GM12801 (cell line): Measurements from ENCODE around the gene ZNHIT2.

Experiments used
- TF ChIP-seq, protein P1 (sequence below): IDR thresholded peaks from one replicate; pipeline ENCODE4 v1.5.1; 2011; ENCODE audit warnings: control low read depth; ENCODE audit not compliant: insufficient read length; ENCODE audit errors: extremely low read depth

ZNHIT2 gene

DNA sequence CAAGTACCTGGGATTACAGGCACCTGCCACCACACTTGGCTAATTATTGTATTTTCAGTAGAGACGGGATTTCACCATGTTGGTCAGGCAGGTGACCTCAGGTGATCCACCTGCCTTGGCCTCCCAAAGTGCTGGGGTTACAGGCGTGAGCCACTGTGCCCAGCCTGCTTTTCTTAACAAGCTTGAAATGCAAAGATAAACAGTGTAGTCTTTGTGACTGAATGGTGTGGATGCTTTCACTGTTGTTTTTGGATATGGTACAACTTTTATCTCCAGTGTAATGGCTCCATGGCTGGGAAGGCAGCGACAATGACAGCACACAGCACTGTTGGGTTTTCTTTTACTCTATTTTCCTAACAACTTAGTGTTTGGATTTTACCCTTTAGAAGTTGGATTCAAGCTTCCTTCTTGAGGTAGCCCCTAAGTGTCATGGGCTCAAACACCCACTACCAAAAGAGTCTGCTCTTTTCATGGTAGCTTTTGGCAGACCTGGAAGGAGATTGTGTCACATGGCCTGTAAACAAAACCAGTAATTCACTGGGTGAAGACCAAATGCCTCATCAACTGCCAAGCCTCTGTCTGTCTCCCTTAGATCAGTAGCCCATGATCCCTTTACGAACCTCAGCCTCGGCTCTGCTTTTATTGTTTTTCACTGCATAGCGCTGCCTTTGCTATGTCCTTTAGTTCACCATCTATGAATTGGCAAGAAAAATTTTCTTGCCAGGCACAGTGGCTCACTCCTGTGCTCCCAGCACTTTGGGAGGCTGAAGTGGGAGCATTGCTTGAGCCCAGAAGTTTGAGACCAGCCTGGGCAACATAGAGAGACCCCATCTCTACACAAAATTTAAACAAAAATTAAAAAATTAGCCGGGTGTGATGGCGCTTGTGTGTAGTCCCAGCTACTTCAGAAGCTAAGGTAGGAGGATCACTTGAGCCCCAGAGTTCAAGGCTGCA is 15.1 kb downstream of the ZNHIT2 start:
- TF ChIP-seq, protein P1, sequence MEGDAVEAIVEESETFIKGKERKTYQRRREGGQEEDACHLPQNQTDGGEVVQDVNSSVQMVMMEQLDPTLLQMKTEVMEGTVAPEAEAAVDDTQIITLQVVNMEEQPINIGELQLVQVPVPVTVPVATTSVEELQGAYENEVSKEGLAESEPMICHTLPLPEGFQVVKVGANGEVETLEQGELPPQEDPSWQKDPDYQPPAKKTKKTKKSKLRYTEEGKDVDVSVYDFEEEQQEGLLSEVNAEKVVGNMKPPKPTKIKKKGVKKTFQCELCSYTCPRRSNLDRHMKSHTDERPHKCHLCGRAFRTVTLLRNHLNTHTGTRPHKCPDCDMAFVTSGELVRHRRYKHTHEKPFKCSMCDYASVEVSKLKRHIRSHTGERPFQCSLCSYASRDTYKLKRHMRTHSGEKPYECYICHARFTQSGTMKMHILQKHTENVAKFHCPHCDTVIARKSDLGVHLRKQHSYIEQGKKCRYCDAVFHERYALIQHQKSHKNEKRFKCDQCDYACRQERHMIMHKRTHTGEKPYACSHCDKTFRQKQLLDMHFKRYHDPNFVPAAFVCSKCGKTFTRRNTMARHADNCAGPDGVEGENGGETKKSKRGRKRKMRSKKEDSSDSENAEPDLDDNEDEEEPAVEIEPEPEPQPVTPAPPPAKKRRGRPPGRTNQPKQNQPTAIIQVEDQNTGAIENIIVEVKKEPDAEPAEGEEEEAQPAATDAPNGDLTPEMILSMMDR, result no peak

DNA sequence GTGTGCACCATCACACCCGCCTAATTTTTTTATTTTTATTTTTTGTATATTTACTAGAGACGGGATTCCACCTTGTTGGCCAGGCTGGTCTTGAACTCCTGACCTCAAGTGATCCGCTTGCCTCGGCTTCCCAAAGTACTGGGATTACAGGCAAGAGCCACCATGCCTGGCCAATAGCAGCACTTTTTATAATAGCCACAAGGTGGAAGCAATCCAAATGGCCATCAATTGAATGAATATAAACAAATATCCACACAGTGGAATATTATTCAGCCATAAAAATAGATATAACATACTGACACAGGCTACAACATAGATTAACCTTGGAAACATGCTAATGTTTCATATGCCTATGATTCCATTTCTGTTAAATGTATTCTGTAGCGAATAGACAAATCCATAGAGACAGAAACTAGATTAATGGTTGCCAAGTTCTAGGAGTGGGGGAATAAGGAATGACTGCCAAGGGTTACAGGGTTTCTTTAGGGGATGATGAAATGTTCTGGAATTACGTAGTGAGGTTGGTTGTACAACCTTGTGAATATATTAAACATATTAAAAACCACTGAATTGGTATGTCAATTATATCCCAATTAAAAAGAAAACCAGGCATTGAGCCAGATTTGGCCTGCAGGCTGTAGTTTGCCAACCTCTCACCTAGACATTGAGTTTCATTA is 16.7 kb downstream of the ZNHIT2 start:
- TF ChIP-seq, protein P1, result no peak

DNA sequence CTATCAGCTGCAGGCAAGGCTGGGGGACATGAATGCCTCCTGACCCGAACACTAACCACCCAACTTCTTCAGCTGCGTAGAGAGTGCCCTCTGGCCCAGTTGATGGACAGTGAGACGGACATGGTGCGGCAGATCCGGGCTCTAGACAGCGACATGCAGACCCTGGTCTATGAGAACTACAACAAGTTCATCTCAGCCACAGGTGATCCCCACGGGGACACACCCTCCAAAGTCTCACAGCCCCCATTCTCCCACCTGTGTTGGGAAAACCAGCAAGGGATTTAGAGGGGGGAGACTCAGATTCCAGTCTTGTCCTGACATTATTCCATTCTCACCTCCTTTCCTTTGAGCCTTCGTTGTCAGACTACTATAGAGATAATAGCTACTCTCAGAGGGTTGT is 20.6 kb downstream of the ZNHIT2 start:
- TF ChIP-seq, protein P1, result no peak

DNA sequence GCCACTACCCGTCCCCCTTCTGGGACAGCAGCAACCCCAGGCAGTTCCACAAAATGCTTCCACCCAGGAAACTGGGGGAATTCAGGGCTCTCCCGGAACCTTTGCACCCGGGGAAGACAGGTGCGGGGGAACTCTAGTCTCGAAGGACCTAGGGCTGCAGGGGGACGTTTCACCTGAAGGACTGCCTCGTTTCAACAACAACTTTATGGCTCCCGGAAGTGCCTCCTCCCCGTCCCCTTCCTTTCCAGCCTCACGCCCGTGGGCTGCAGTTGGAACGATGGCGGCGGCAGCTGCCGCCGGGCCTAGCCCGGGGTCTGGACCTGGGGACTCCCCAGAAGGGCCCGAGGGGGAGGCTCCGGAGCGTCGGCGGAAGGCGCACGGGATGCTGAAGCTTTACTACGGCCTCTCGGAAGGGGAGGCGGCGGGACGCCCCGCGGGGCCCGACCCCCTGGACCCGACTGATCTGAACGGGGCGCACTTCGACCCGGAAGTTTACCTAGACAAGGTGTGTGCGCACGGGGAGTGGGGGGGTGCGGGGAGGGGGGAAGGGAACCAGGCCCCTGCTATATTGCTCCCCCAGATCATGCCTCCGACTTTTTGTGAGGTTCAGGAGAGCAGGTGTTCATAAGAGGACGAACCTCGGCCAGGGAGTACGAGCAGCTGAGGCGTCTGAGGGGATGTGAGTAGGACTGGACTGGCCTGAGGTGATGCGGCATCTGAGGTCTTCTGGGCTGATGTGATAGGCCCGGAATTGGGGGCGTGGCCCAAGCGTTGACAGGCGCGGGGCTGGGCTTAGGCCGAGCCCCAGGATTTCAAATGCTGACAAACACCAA is 21.3 kb downstream of the ZNHIT2 start, which contains the start of gene VPS51:
TSS of gene VPS51 (plus strand) at position 241 of the 833 bp plus-strand sequence. CDS start at position 278, 37 bp downstream.
- TF ChIP-seq, protein P1, result no peak

DNA sequence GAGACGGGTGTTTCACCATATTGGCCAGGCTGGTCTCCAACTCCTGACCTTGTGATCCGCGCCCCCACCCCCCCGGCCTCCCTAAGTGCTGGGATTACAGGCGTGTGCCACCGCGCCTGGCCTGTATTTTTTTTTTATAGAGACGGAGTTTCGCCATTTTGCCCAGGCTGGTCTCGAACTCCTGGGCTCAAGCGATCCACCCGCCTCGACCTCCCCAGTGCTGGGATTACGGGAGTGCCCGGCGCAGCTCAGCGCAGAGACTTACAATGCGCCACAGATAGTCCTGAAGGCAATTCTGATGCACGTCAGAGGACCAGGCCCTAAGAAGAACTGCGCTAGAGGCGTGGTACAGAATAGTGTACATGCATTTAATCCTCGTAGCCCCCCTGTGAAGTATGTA is 22.1 kb downstream of the ZNHIT2 start:
- TF ChIP-seq, protein P1, result no peak

DNA sequence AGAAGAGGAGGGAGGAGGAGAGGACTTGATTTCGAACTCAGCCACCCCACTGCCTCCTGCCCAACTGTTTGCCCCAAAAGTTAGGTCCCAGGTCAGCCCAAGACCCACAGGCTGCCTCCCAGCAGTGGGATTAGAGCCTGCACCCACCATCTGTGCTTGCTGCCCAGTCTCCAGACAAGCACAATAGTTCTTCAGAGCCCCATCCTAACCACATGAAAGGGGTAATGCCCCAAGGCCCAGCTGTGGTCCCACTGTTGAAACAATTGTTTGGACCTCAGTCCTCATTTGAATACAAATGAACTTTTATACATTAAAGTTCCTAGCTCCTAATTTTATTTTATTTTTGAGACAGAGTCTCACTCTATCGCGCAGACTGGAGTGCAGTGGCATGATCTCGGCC is 26.9 kb downstream of the ZNHIT2 start:
- TF ChIP-seq, protein P1, result no peak

DNA sequence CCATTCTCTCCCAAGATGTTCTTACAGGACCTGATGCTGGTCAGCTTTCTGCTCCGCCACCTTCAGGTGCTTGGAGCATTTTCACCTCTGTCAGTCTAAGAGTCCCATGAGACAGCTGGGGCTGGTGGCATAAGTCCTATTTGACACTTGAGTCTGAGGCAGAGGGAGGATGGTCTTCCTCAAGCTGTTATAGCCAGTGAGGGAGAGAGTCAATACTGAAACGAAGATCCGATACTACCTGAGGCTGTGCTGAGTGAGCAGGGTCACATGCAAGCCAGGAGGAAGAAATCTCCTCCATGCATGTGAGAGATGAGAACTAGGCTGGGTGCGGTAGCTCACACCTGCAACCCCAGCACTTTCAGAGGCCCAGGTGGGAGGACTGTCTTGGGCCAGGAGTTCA is 27.9 kb downstream of the ZNHIT2 start:
- TF ChIP-seq, protein P1, result no peak
